GOT3 (cell line): ENCODE measurements around the gene LRRC43.

Experiments
- DNase-seq: peaks from one replicate; lab custom pipeline; 2025; ENCODE audit warnings: mixed read lengths; lab: John Stamatoyannopoulos, UW

Gene LRRC43, protein sequence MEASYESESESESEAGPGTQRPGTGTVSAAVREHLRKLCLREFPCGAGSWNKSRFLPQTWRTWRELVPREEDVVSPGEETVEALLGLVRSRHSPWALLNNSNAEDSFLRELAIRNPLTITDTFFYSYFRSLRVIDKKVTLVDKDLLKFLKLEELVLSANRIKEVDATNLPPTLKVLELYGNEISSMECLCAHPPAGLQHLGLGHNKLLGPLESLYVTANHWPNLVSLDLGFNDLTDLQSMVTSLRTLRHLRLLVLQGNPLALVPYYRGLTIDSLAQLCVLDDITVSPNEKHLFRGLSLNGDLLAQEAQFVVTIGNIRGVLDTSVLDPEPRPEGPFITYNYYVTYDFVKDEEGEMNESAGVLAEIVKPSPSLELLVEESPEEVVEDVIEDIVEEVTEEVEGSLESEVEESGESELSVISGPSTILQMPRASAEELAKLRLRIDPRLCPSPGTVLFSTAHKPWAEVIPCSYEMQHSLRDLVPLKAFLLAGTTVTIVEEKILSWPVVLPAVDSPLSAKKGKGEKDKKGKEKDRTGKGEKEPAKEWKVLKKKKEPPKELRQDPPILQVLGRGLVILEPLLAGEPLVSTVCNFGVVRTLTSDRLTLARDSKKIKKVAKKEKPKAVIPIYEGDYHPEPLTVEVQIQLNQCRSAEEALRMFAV

DNA sequence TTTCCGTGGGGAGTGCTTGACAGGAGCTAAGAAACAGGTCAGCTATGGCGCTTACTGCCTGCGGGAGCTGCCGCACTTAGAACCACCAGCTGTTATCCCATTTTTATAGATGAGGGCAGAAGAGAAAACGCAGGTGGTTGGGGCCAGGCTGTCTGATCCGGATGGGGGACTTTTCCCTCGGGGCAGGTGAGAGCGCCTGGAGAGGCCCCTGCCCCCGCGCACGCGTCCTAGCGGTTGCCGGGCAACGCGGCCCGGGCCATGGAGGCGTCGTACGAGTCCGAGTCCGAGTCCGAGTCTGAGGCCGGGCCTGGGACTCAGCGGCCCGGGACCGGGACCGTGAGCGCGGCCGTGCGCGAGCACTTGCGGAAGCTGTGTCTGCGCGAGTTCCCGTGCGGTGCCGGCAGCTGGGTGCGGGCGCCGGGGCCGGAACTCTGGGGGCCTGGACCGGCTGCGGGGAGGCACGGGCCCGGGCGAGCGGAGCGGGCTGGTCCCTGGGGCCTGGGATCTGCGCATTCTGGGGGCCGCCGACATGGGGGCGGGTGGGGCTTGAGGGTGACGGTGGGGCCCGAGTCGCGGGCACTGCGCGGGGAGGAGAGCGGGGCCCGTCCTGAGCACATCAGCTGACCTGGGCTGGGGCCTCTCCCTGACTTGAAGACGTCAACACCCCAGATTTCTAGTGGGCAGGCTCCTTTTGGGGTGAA lies at the start of gene LRRC43:
TSS of gene LRRC43 (plus strand) at position 237 of the 701 bp plus-strand sequence. CDS start at position 259, 22 bp downstream.
- DNase-seq, result no peak

DNA sequence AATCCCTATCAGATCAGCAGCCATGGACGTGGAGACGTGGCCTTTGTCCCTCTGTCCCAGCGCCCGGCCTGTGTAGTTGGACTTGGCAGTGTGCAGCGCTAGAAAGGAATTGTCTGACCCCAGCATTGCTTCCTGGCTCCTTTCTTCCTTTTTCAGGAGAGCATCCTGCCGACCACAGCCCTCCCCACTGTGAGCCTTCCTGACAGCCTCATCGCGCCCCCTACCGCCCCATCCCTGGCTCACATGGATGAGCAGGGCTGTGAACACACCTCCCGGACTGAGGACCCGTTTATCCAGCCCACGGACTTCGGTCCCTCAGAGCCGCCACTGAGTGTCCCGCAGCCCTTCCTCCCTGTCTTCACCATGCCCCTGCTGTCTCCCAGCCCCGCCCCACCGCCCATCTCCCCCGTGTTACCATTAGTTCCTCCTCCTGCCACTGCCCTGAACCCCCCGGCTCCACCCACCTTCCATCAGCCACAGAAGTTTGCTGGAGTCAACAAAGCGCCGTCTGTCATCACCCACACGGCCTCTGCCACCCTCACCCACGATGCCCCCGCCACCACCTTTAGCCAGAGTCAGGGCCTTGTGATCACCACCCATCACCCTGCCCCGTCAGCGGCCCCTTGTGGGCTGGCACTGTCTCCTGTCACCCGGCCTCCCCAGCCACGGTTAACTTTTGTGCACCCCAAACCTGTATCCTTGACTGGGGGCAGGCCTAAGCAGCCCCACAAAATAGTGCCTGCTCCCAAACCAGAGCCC lies 49.6 kb upstream of the LRRC43 start:
- no peak for DNase-seq

DNA sequence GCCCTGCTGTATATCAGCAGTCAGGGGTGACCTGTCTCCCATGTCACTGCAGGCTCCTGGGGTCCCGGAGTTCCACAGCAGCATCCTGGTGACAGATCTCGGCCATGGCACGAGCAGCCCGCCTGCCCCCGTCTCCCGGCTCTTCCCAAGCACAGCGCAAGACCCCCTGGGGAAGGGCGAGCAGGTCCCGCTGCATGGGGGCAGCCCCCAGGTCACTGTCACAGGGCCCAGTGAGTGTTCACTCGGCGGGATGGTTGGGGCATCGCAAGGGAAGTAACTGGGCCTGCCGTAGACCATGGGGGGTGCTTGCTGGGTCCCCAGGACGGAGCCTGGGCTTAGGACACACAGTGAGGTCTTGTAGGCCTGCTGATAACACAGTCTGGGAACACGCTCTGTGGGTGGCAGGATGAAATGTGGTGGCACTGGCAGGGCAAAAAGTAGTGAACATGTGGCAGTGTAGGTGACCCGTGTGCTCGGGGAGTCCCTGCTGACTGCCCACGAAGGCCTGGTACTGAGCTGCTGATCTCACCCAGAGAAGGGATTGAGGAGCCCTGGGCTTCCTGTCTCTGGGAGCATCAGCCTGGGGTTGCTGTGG lies 47.4 kb upstream of the LRRC43 start:
- no peak for DNase-seq

DNA sequence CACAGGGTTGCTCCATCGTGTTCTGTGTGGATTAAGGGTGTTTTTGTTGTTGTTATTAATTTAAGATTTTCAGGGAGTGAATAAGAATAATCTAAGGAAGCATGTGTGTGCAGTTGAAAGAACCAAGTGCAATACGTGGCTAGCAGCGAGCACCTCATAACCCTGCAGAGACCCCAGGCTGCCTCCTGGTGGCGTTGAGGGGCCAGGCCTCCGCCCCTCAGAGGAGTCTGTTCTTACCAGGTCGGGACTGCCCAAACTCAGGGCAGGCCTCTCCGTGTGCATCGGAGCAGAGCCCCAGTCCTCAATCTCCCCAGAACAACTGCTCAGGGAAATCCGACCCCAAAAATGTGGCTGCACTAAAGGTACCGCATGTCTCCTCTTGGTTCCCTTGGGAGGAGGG lies 45.7 kb upstream of the LRRC43 start:
- no peak for DNase-seq

DNA sequence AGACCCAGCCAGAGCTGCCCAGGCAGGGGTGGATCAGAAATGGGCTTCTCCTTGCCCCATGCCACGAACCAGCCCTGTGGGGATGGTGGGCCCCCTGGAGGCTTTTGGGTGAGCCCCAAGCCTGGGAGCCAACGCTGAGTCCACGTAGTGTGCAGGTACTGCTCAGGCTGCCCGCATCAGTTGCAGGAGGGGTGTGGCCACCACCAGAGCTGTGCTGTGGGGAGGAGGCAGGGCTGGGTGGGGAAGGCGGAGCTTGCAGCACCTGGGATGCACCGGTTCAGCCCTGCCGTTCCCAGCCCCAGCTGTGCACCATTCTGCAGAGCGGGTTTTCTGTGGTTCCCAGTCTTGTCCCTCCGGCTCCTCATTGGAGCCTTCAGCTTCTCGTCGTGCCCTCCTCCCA lies 45.2 kb upstream of the LRRC43 start:
- DNase-seq, result no peak

DNA sequence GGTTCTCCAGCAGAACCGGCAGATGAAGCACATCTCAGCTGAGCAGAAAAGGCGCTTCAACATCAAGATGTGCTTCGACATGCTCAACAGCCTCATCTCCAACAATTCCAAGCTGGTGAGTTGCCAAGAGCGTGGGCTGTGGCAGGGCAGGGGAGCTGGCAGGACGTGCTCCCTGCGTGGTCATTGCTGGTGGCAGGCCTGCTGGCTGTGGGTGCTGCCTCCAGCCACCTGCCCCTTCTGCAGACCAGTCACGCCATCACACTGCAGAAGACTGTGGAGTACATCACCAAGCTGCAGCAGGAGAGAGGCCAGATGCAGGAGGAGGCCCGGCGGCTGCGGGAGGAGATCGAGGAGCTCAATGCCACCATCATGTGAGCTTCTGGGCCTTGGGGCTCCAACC lies 44.7 kb upstream of the LRRC43 start:
- DNase-seq, result no peak

DNA sequence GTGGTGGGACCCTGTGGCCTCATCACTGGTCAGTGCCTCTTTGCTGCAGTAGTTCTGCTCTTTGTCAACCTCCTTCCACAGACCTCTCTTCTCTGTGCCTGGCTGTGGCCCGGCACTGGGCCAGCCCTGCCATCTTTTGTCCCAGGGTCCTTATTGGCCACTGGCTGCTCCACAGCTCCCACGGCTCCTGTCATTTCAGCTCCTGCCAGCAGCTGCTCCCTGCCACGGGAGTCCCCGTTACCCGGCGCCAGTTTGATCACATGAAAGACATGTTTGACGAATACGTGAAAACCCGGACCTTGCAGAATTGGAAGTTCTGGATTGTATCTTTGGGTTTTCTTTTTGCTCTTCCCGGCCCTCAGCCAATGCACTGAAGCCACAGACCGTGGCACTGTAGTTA lies 44.3 kb upstream of the LRRC43 start:
- no peak for DNase-seq

DNA sequence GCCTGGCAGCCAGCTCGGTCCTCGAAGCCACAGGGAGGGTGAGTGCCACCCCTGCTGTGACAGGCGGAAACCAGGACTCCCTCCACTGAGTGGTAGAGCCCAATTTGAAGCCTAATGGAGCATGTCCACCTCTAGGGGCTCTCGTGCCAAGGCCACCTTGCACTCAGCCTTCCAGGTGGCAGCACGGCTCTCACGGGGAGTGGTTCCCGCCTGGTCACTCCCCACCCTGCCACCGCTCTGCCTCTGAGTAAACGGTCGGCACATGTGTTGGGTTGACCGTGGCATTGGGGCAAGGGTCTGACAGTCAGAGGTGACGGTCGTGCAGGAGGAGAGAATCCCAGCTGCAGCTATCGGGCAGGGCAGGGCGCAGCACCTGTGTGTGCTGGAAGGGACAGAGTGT lies 43.7 kb upstream of the LRRC43 start:
- DNase-seq, result no peak

DNA sequence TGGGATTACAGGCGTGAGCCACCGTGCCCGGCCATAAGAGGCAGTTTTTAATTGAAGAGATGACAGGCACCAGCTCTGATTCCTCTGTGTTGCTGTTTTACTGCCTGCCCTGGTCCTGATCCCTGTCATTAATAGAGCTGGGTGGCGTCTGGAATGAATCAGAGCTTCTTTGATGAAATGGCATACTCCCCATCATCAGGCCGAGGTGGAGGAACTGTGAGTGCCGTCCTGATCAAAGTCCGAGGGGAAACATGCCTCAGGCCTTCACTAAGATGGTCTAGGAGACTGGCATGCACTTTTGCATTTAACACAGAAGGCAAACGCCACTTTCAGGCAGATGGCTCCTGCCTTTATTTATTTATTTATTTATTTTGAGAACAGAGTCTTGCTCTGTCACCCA lies 43.0 kb upstream of the LRRC43 start:
- DNase-seq, result no peak

DNA sequence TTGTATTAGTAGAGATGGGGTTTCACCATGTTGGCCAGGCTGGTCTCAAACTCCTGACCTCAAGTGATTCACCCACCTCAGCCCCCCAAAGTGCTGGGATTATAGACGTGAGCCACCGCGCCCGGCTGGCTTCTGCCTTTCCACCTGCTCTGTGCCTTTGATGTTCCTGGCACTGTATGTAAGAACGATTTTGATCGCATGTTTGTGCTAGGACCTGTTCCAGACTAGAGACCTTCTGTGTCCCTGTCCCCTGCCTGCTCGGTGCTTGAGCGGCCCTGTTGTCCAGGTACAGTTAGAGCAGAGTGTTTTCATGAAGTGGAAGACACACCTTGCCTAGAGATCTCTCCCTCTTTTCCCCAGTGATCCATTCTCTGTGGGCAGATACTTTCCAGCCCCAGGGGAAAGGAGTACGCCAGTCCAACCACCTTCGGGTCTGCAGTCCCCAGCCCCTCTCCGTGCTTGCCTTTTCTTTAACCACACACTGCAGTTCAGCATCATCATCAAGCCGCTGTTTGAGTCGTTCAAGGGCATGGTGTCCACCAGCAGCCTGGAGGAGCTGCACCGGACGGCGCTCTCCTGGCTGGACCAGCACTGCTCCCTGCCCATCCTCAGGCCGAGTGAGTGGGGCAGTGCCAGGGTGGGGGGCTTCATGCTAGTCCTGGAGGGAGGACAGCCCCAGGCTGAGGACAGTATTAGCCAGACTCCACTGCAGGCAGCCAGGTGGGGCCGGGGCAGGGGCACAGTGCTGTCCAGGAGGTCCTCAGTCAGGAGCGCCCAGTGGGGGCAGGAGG lies 42.3 kb upstream of the LRRC43 start:
- DNase-seq, result no peak

DNA sequence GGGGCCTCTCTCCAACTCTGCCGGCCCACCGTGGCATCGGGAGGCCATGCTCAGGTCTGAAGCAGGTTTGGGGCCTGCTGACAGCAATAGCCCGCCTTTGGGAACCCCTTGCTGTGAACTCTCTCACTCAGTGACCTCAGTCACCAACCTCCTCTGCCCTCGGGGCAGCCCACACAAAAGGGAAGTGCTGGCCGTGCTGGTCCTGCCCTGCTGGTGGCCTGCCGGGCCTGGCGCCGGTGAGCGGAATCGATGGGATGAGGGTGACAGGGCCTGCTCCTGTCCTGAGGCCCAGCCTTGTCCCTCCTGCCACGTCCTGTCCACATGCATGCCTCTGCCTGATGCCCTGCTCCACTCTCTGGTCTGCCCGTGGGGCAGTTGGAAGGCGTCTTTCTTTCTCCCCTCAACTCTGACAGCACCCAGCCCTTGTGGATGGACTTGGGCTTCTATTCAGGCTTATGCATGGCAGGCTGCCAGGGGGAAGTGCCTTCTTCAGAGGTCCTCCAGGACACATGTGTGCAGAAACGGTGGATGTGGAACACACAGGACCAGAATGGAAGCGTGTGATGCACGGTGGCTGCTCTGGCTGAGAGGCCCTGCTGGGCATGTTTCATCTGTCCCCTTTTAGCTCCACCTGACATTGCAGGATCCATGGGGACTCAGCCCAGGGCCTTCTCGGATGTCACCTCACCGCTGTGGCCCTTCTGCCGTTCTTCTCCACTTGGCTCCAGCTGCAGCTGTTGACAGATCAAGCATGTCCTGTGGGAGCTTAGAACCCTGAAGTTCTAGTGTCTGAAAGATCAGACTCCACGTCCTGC lies 40.8 kb upstream of the LRRC43 start:
- no peak for DNase-seq

DNA sequence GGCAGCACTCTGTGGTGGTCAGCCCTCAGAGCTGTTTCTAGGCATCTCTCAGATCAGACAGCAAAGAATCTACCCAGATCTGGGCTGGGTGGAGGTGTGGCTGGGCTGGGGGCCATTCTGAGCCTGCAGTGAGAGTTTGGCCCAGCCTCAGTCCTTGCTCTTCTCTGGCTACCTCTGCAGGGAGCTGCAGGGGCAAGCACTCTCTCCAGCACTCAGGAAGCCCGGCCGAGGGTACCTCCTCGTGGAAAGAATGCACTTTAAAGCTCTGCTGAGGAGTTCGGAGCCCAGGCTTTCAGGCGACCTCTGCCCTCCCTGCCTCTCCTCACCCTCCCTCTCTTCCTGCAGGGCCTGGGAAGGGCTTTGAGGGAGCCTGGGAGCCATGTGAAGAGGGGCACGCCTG lies 40.1 kb upstream of the LRRC43 start:
- no peak for DNase-seq

DNA sequence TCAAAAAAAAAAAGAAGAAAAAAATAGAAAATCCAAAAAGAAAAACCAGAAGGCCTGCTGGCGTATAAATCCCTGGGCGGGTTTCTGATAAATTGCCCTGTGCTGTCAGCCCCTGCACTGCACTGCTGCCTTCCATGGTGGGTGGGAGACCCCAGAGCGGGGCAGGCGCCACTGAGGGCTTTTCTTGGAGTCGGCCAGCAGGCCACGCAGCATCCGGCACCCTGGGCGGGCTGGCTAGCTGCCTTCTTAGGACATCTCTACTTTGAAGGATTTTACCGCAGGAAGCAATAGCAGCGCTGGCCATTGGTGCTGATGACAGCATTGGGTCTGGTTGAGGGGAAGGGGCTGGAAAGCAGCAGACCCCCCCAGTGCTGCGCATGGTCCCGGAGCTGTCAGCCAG lies 38.0 kb upstream of the LRRC43 start:
- no peak for DNase-seq

DNA sequence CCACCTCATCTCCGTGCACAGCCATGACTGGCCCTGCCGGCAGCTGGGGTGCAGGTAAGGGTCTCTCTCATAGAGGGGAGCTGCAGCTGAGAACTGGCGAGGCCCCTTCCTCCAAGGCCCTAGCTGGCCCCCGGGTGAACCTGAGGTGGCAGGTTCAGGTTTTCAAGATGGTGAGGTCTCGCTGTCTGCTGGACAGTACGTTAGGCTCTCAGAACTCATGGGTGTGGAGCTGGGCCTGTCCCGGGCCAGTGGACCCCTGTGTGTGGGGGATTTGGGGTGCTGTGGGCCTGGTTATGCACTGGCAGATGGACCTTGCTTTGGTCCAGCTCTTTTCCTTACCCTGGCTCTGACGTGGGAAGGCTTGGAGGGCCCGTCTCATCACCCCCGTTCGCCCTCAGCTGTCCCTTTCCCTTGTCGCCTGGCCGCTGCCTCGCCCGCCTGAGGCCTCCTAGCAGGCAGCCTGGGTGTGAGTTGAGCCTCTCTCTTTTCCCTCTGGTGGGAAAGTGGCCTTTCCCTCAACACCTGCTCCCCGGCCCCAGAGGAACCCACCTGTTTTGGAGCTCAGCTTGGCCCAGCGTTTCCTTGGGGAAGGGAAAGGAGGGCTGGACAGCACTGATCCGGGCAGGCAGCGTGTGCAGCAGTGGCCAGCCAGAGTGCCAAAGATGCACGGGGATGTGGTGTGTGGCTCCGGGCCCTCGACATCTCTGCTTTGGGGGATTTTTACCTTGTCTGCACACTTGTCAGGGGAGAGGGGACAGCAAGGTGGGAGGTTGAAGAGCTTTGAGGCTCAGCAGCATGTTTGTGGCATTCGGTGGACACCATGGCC lies 37.2 kb upstream of the LRRC43 start:
- no peak for DNase-seq

DNA sequence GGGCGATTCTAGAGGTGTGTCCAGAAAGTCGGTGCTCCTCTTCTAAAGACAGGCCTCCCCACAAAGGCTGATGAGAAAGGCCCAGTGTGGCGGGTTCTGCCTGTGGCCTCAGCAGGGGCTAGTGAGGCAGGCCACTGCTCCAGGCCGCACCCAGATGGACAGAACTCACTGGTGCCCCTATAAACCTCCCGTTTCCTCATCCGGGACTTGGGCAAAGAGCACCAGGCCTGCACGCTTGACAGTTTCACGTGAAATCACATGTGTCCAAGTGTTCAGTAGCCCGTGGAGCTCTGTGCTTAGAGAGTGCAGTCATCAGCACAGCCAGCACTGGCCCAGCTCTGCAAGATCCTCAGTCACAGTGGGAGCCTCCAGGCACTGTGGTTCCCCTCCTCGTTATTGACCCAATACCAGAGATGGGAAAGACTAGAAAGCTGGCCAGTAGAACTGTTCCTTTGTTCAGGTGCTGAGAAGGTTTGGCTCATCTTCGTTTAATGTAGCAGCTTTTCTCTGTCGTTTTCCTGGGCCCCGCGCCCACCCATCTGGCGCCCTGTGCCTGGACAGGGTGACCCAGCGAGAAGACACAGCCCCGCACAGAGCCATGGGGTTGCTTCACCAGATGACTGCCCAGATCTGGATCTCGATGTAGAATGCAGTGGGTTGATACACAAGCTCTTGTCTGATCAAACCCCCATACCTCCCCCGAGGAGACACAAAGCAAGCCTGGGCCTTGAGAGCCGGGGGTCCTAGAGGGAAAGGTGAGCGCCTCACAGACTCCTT lies 35.2 kb upstream of the LRRC43 start:
- no peak for DNase-seq

DNA sequence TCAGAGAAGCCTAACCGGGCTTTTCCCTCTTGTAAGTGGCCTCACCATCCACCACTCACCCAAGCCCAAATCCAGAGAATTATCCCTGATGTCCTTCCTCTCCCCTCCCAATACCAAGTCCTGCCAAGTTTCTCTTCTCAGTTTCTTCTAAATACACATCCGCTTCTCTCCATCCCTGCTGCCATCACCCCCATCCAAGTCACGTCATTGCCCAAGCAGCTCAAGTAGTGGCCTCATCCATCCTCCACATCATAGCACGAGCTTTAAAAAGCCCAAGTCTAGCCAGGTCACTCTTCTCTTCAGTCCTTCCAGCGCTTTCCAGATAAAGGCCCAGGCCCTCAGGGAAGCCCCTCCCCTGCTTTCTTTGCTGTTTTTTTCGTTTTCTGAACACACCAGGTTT lies 34.3 kb upstream of the LRRC43 start:
- DNase-seq, result no peak

DNA sequence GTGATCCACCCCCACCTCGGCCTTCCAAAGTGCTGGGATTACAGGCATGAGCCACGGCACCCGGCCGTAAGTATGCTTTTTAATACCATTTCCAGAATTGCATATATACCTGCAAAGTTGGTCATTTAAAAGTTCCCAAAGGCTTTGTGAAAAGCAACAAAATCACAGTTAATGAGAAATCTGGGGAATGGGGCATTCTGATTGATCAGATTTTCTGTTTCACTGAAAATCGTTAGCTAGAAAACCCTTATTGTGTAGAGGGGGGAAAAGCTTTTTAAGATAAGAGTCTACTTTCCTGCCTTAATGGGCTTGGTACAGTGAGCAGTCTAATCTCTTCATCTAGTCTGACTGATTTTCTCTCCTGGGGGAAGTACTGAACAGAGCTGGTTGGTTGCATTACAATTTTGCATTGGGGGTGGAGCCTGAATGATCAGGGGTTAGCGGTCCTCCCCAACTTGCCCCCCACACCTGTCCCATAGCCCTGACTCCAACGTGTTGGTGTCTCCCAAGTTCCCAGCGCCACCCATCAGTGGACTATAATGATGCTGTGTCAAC lies 32.7 kb upstream of the LRRC43 start:
- DNase-seq, result no peak

DNA sequence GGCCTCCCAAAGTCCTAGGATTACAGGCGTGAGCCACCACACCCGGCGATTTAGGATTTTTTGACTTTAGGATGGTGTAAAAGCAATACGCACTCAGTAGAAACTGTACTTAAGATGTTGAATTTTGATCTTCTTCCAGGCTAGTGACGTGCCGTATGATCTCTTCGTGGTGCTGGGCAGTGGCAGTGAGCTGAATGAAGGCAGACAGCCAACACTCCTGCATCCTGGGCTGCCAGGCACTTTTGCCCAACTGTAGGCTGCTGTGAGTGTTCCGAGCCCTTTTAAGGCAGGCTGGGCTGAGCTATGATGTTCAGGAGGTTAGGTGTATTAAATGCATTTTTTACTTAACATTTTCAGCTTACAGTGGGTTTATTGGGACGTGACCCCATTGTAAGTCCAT lies 30.2 kb upstream of the LRRC43 start:
- no peak for DNase-seq
